K562 (cell line): ENCODE data around the gene RIMS3. TPM values are rescaled to one million over a fixed set of nuclear protein-coding genes. Genes with fewer than 3 reads are reported as not detected.

Experiments
- CBFB ChIP-seq: sonication (generic); formaldehyde crosslinking; IDR thresholded peaks from 2 replicates; pipeline ENCODE4 v1.4.0; 2020; ENCODE audit warnings: mild to moderate bottlenecking, missing genetic modification reagents
- CC2D1A ChIP-seq: fragments of 450-650 bp; IDR thresholded peaks from 2 replicates; pipeline ENCODE4 v1.6.1; 2017; ENCODE audit warnings: mild to moderate bottlenecking
- NCOA2 ChIP-seq, 2 experiments: fragments of 450-650 bp; IDR thresholded peaks; 2 replicates each; pipeline ENCODE4 v1.6.1; 2018; ENCODE audit warnings: mild to moderate bottlenecking in 2 of 2, moderate library complexity in 1 of 2; ENCODE audit not compliant: partially characterized antibody in 2 of 2
- NR4A1 ChIP-seq, 2 experiments: fragments of 250-450 bp in 1 of 2; fragments of 450-650 bp in 1 of 2; sonication (Bioruptor Pico) in 1 of 2; IDR thresholded peaks; 2 replicates each; pipeline versions ENCODE4 v1.4.0 to v1.6.1; 2016 to 2020; ENCODE audit warnings: mild to moderate bottlenecking in 2 of 2, missing compliant biosample characterization in 1 of 2, missing genetic modification characterization in 1 of 2, moderate library complexity in 1 of 2
- TOE1 ChIP-seq, 2 experiments: fragments of 450-650 bp in 1 of 2; sonication (generic) in 1 of 2; formaldehyde crosslinking in 1 of 2; IDR thresholded peaks; 2 replicates each; pipeline versions ENCODE4 v1.7.1 to v1.8.0; 2016 to 2022; ENCODE audit warnings: borderline replicate concordance in 2 of 2, mild to moderate bottlenecking in 2 of 2, antibody characterized with exemption in 1 of 2, inconsistent platforms in 1 of 2, low read depth in 1 of 2, missing genetic modification reagents in 1 of 2, moderate library complexity in 1 of 2
- ZKSCAN3 ChIP-seq: fragments of 250-450 bp; sonication (Bioruptor Pico); IDR thresholded peaks from 2 replicates; pipeline ENCODE4 v1.4.0; 2020
- polyA plus RNA-seq, 8 experiments: library from polyadenylated mRNA; depleted of rRNA in 4 of 8; stranded (reverse) in 5 of 8; unstranded in 3 of 8; fragments of >200 nt; fragmentation: Nextera tagmentation in 2 of 8; fragmentation: Illumina TruSeq in 1 of 8; extraction: Ambion mirVana in 2 of 8; extraction: Trizol in 1 of 8; gene quantifications; 2 replicates each; pipeline versions ENCODE4 v1.2.1 to v1.2.3, GENCODE V29; 2011 to 2014; ENCODE audit warnings: inconsistent platforms in 1 of 8, missing spikeins in 1 of 8
- total RNA-seq, 7 experiments: library from RNA; depleted of rRNA in 6 of 7; stranded (reverse); fragments of >200 nt in 6 of 7; fragmentation: Illumina TruSeq in 2 of 7; extraction: Trizol in 2 of 7; gene quantifications; 2 replicates each; pipeline versions ENCODE4 v1.2.1 to v1.2.3, GENCODE V29; 2011 to 2021; ENCODE audit warnings: low replicate concordance in 1 of 7
- TF ChIP-seq, protein P1 (sequence below): fragments of 450-650 bp; formaldehyde crosslinking; conservative IDR thresholded peaks from 2 replicates; pipeline ENCODE4 v1.4.0; 2022; ENCODE audit warnings: mild to moderate bottlenecking, missing genetic modification characterization

Gene RIMS3
- total and polyA plus RNA-seq, 9 of the 15 experiments (the other 6 are each of a cell fraction or from before 2014, with no cell fraction given): 0.06 to 1.2 (median 0.59) TPM

DNA sequence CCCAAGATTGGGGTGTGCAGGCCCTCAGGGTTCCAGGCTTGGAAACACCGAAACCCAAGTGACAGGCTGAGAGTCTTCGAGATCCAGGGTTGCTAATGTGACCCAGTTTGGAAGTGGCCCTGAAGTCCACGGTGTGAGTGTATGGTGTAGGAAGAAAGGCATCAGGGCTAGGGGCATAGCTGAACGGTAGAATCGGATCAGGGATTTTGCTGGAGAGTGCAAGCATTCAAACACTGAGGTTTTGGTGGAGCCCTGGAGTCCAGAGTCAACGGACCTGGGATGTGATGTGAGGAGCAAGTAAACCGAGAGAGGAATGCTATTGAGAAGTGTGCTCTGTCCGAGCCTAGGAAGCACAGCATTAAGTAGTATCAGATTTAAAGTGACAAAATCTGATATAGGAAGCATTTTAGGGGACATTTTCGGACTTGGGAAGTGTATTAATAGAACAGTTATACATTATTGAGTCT, 27.0 kb upstream of the RIMS3 start (continued):
- TF ChIP-seq NR4A1 (CRISPR knock-in tag; IDR thresholded peaks at IDR 0.05): 0 out of 2 replicates have a peak, but pooled peaks have one; percentile 18
- TF ChIP-seq NR4A1 (tag; IDR thresholded peaks at IDR 0.05): no peak
- no peak for TF ChIP-seq ZKSCAN3 (CRISPR knock-in tag)
- peak; percentile 34; the same call in 1 of the 2 replicates for TF ChIP-seq CC2D1A
- peak; percentile 51 for TF ChIP-seq TOE1 (IDR thresholded peaks at IDR 0.05; ENCODE audit: borderline replicate concordance)
- TF ChIP-seq TOE1 (CRISPR knock-in tag; IDR thresholded peaks at IDR 0.05; ENCODE audit: borderline replicate concordance, low read depth): no peak
- TF ChIP-seq NCOA2 (IDR thresholded peaks at IDR 0.05; ENCODE audit: partially characterized antibody in 2 of 2): no peak
- TF ChIP-seq CBFB: no peak
- TF ChIP-seq, protein P1, sequence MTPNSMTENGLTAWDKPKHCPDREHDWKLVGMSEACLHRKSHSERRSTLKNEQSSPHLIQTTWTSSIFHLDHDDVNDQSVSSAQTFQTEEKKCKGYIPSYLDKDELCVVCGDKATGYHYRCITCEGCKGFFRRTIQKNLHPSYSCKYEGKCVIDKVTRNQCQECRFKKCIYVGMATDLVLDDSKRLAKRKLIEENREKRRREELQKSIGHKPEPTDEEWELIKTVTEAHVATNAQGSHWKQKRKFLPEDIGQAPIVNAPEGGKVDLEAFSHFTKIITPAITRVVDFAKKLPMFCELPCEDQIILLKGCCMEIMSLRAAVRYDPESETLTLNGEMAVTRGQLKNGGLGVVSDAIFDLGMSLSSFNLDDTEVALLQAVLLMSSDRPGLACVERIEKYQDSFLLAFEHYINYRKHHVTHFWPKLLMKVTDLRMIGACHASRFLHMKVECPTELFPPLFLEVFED (CRISPR knock-in tag): peak; percentile 58; the same call in 1 of the 2 replicates
